A549 (cell line): ENCODE data around the gene CDX1. TPM values are rescaled to one million over a fixed set of nuclear protein-coding genes. Genes with fewer than 3 reads are reported as not detected.

Experiments
- ATAC-seq, 2 experiments: fragments of 200-7000 bp in 1 of 2; fragments of >200 bp in 1 of 2; cut with Nextera tagmentation in 1 of 2; cut with Tn5 transposase in 1 of 2; 3 replicates each; pipeline versions ENCODE4 v1.8.0 to v1.9.1; 2018 to 2020; ENCODE audit warnings: mild to moderate bottlenecking in 1 of 2, moderate library complexity in 1 of 2
- CTCF ChIA-PET: fragments of 300-600 bp; sonication (Branson Sonifier 250); formaldehyde crosslinking; extraction: SDS; loops from one replicate; lab custom pipeline; 2021; ENCODE audit warnings: antibody characterized with exemption, inconsistent platforms; lab: Yijun Ruan, JAX
- POLR2A ChIA-PET: fragments of 350-600 bp; formaldehyde crosslinking; extraction: SDS; loops from one replicate; lab custom pipeline; 2021; ENCODE audit warnings: antibody characterized with exemption, inconsistent platforms; lab: Yijun Ruan, JAX
- DNase-seq, 2 experiments: peaks; one replicate each; pipeline versions ENCODE4 v3.0.0 to v3.0.0-alpha.2; 2011 to 2016; ENCODE audit warnings: low read depth in 1 of 2, low spot score in 1 of 2
- FAIRE-seq: peaks from 2 replicates; lab custom pipeline; 2011; peaks lifted over from hg19 to GRCh38; lab: Jason Lieb, UNC
- H3K27ac ChIP-seq, 2 experiments: fragments of >200 bp; sonication (Bioruptor Twin); formaldehyde crosslinking; 3 replicates each; pipeline ENCODE4 v1.5.1; 2016 to 2017
- H3K4me1 ChIP-seq: fragments of >200 bp; sonication (Bioruptor Twin); formaldehyde crosslinking; 3 replicates; pipeline ENCODE4 v1.6.1; 2016
- H3K4me2 ChIP-seq: fragments of >200 bp; sonication (Bioruptor Twin); formaldehyde crosslinking; 3 replicates; pipeline ENCODE4 v1.6.1; 2016
- H3K4me3 ChIP-seq: fragments of >200 bp; sonication (Bioruptor Twin); formaldehyde crosslinking; 3 replicates; pipeline ENCODE4 v1.5.1; 2016
- H3K9me3 ChIP-seq: fragments of >200 bp; sonication (Bioruptor Twin); formaldehyde crosslinking; 3 replicates; pipeline ENCODE4 v1.6.1; 2016
- BCL3 ChIP-seq: fragments of >200 bp; sonication (Bioruptor Twin); formaldehyde crosslinking; IDR thresholded peaks from 3 replicates; pipeline ENCODE4 v1.6.1; 2016
- CBX8 ChIP-seq: fragments of 200-600 bp; sonication (generic); IDR thresholded peaks from 2 replicates; pipeline ENCODE4 v1.6.1; 2016
- CTCF ChIP-seq: fragments of >200 bp; sonication (Bioruptor Twin); formaldehyde crosslinking; IDR thresholded peaks from 3 replicates; pipeline ENCODE4 v1.5.1; 2016
- ELK1 ChIP-seq: fragments of 150-350 bp; IDR thresholded peaks from 2 replicates; pipeline ENCODE4 v1.6.1; 2014; ENCODE audit warnings: low read depth, mild to moderate bottlenecking, low read length
- ESRRA ChIP-seq: fragments of 150-350 bp; IDR thresholded peaks from 2 replicates; pipeline ENCODE4 v1.6.1; 2014; ENCODE audit warnings: mild to moderate bottlenecking, low read length, borderline replicate concordance
- FOXS1 ChIP-seq: fragments of 250-450 bp; sonication (Bioruptor Pico); IDR thresholded peaks from 2 replicates; pipeline ENCODE4 v1.5.0; 2020; ENCODE audit warnings: mild to moderate bottlenecking, moderate library complexity
- HDAC2 ChIP-seq: fragments of 200-600 bp; sonication (generic); IDR thresholded peaks from 2 replicates; pipeline ENCODE4 v1.6.1; 2016
- HEYL ChIP-seq: fragments of 250-450 bp; sonication (Bioruptor Pico); IDR thresholded peaks from 2 replicates; pipeline ENCODE4 v1.8.0; 2021; ENCODE audit warnings: mild to moderate bottlenecking, moderate library complexity
- HOXB13 ChIP-seq: fragments of 250-450 bp; sonication (Bioruptor Pico); IDR thresholded peaks from 2 replicates; pipeline ENCODE4 v1.5.0; 2020; ENCODE audit warnings: low read depth, mild to moderate bottlenecking, moderate library complexity
- JUN ChIP-seq, 2 experiments: fragments of >200 bp; sonication (Bioruptor Twin); formaldehyde crosslinking; IDR thresholded peaks; 2 replicates in 1 of 2; 3 replicates in 1 of 2; pipeline ENCODE4 v1.6.1; 2016 to 2017
- MAX ChIP-seq: IDR thresholded peaks from 2 replicates; pipeline ENCODE4 v1.6.1; 2012
- PHF8 ChIP-seq: fragments of 200-600 bp; sonication (generic); IDR thresholded peaks from 2 replicates; pipeline ENCODE4 v1.6.1; 2016; ENCODE audit warnings: low read depth, mild to moderate bottlenecking, antibody characterized with exemption, moderate library complexity, borderline replicate concordance
- POLR2AphosphoS2 ChIP-seq: conservative IDR thresholded peaks from 2 replicates; pipeline ENCODE4 v1.6.1; 2012; ENCODE audit warnings: low read length, improper control_type of control experiment, inconsistent platforms
- REST ChIP-seq: fragments of 200-600 bp; sonication (generic); IDR thresholded peaks from 2 replicates; pipeline ENCODE4 v1.6.1; 2016; ENCODE audit warnings: antibody characterized with exemption, mild to moderate bottlenecking, moderate library complexity
- SMC3 ChIP-seq: fragments of >200 bp; sonication (Bioruptor Twin); formaldehyde crosslinking; IDR thresholded peaks from 3 replicates; pipeline ENCODE4 v1.6.1; 2018; ENCODE audit warnings: inconsistent platforms
- SREBF2 ChIP-seq: fragments of 450-650 bp; IDR thresholded peaks from 2 replicates; pipeline ENCODE4 v1.6.1; 2014; ENCODE audit warnings: mild to moderate bottlenecking, moderate library complexity
- TP53 ChIP-seq: fragments of 250-450 bp; sonication (Bioruptor Pico); IDR thresholded peaks from 2 replicates; pipeline ENCODE4 v1.5.0; 2021; ENCODE audit warnings: mild to moderate bottlenecking, moderate library complexity
- USF2 ChIP-seq: fragments of 450-650 bp; IDR thresholded peaks from 2 replicates; pipeline ENCODE4 v1.6.1; 2014; ENCODE audit warnings: antibody characterized with exemption
- ZNF302 ChIP-seq: fragments of 250-450 bp; sonication (Bioruptor Pico); IDR thresholded peaks from 2 replicates; pipeline ENCODE4 v1.9.0; 2021; ENCODE audit warnings: inconsistent platforms, mild to moderate bottlenecking, moderate library complexity
- ZSCAN20 ChIP-seq: fragments of 250-450 bp; sonication (Bioruptor Pico); IDR thresholded peaks from 2 replicates; pipeline ENCODE4 v1.8.0; 2022; ENCODE audit warnings: mild to moderate bottlenecking, moderate library complexity
- WGBS: methylation state at CpG from one replicate; pipeline ENCODE4 v1.1.6; 2017; ENCODE audit errors: missing lambda C conversion rate; 5-methylcytosine and 5-hydroxymethylcytosine counted together
- polyA plus RNA-seq, 4 experiments: library from polyadenylated mRNA; depleted of rRNA in 3 of 4; stranded (reverse); fragments of >200 nt; fragmentation: RNase III in 1 of 4; extraction: RNeasy Plus Mini Kit Qiagen cat#74134 plus additional on column Dnase treatment in 1 of 4; gene quantifications; 2 replicates in 3 of 4; 3 replicates in 1 of 4; pipeline ENCODE4 v1.2.3, GENCODE V29; 2011 to 2017

Gene CDX1
- polyA plus RNA-seq, 2 of the 4 experiments (the other 2 are of a cell fraction) = not detected

GRCh38 chr5:150188146-150188842 is 21.7 kb downstream of the CDX1 start (continued):
- TF ChIP-seq CTCF = no peak
- no peak for TF ChIP-seq SREBF2
- no peak for TF ChIP-seq ELK1
- no peak for TF ChIP-seq ESRRA

- Histone ChIP-seq H3K4me3 (no peak overlapping the region), H3K27ac (no peak overlapping the region), H3K4me1 (no peaks in the 10 kb centered on the region), H3K9me3 (no peaks in the 10 kb centered on the region), H3K4me2 (no peak overlapping the region)
- POLR2A ChIA-PET = no interaction called here
- CTCF ChIA-PET = interaction anchor here (1.0 to 3.6 kb wide), 4 partner anchors 11 to 29 kb away, joined by 3 to 13 read pairs (median 5); no protein-coding TSS in a partner anchor
- 32% methylated on average over 3 of the region's 3 CpGs for WGBS
- FAIRE-seq = no peak
- no peak for ATAC-seq
- TF ChIP-seq FOXS1 (CRISPR knock-in tag) = no peak
- TF ChIP-seq ELK1 = no peak
- no peak for TF ChIP-seq ZNF302 (CRISPR knock-in tag)
- TF ChIP-seq JUN (IDR thresholded peaks at IDR 0.05) = no peak
- TF ChIP-seq HEYL (CRISPR knock-in tag) = no peak
- TF ChIP-seq MAX = no peak
- TF ChIP-seq CBX8 = no peak
- TF ChIP-seq HDAC2 = no peak
- TF ChIP-seq POLR2AphosphoS2 = no peak
- TF ChIP-seq USF2 = no peak
- TF ChIP-seq BCL3 = no peak
- no peak for TF ChIP-seq PHF8
- TF ChIP-seq HOXB13 (CRISPR knock-in tag) = no peak
- no peak for DNase-seq
Observed at GRCh38 chr5:150189326-150189725, 22.7 kb downstream of the CDX1 start.

- ATAC-seq (no peak), FAIRE-seq (no peak), DNase-seq (no peak)
- H3K27ac ChIP-seq = no peak within 1 kb of the TSS
- no peak within 1 kb of the TSS for H3K4me3 ChIP-seq
- POLR2A ChIA-PET = no interaction called here
- 39% methylated on average over 16 of the region's 58 CpGs for WGBS
- H3K9me3 ChIP-seq = no peaks in the 10 kb centered on the region
- peak within 1 kb of the TSS; percentile 37; the same call in 1 of the 3 replicates for H3K4me2 ChIP-seq
- CTCF ChIA-PET = interaction anchor here (0.7 to 3.6 kb wide), 10 partner anchors 9 to 510 kb away, joined by 3 to 13 read pairs (median 4); no protein-coding TSS in a partner anchor
- no peaks in the 10 kb centered on the region for H3K4me1 ChIP-seq
- no peak for TF ChIP-seq PHF8
- no peak for TF ChIP-seq REST
- no peak for TF ChIP-seq ZSCAN20 (CRISPR knock-in tag)
- TF ChIP-seq USF2 = no peak
- no peak for TF ChIP-seq TP53
- TF ChIP-seq SMC3 = no peak
Observed at GRCh38 chr5:150189728-150190502, 23.3 kb downstream of the CDX1 start, which contains the start of gene SLC6A7. Gene SLC6A7, plus strand, starts transcription at chr5:150190062. Its CDS starts 266 bp downstream, at chr5:150190328.
